Stimulated activated CD8-positive, alpha-beta memory T cell treated with anti-CD3 and anti-CD28 coated beads, Interleukin-7, amount 100 ng/mL, for 4 hours (primary cell): ENCODE results near the gene CAPN5.
"Not testable (repeated sequence)": the region's sequence is repeated elsewhere in the genome, so short reads cannot be mapped to it uniquely, and the experiment has no call there.

Source experiments
- DNase-seq, 2 donors: peaks; one replicate each; pipeline ENCODE4 v3.0.0-alpha.2; 2020; ENCODE audit warnings: low read depth in 2 of 2

CAPN5 gene

DNA sequence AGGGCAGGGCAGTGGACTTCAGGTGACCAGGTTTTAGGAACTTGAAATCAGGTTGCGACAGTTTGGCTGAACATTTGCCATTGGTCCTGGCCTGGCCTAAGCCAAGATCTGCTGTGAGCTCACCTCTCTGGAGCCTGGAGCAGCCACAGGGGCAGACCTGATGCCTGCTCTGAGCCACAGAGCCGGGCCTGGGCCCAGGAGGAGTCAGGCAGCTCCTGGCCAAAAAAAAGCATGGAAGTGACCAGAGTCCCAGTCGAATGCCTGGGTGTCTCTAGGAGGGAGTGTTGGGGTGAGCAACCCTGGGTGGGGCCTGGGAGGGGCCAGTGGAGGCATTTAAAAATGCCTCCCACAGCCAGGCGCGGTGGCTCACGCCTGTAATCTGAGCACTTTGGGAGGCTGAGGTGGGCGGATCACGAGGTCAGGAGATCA, 29.8 kb downstream of the CAPN5 start:
- DNase-seq = no peak

DNA sequence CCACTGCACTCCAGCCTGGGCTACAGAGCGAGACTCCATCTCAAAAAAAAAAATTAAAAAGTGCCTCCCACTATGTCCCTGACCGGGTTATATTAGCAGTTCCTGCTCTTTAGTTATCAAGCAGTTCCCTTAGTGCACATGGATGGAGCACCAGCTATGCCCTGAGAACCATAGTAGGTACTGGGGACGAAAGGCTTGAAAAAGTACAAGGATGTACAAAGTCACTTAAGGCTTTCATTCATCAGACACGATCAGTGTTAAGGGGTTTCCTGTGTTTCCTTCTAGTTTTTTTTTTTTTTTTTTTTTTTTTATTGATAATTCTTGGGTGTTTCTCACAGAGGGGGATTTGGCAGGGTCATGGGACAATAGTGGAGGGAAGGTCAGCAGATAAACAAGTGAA, 30.4 kb downstream of the CAPN5 start:
- not testable (repeated sequence) for DNase-seq

DNA sequence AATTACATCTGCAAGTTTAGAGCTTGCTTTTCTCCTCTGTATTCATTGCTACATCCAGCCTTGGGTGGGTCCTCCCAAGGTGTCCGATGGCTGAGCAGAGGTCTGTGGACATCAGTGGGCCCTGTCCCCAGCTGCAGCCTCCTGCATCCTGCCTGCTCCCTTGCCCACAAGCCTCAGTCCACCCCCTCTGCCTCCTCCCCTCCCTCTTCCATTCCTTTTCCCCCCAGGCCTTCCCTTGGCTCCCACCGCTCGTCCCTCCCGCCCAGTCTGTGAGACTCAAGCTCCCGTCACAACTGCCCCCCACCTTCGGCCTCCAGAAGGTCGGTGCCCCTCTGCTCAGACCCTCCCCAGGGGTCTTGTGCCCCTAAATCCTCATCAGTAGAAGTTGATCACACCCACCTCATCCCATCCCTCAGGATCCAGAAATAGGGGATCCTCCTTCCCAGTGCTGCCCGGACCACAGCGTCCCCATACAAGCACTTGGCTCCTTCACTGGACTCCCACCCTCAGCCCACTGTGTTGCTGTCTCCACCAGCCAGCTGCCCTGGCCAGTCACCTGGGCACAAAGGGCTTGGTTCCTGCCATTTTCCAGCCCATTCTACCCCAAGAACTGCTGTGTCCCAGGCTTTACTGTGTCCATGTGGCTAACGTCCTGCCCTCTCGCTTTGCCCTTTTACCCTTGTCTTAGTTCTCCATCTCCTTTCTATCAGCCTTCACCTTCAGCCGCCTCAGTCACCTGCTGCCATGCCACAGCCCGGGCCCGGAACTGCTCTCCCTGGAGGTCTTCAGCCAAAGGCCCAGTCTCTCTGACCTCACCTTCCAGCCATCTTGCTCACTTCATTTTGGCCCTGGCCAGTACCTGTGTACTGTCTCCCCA, 33.6 kb downstream of the CAPN5 start:
- no peak for DNase-seq

DNA sequence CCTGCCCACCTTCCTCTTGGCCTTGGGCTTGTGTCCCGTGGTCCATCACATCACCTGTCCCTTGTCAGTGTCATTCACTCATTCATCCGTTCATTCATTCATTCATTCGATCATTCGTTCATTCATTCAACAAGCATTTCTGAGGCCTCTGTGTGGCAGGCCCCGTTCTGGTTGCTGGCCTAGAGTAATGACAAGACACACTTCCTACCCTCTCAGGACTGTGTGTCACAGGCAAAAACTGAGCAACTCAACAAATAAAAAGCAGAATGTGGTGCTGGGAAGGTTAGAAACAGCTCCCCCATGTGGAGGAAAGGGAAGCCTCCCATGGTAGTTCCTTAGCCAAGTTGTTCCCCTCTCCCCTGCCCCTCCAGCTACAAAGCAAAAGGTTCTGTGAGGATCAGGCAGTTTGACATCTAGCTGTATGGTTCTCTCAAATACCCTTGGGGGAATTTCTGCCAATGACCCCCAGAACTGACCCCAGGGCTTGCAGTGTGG, 34.3 kb downstream of the CAPN5 start:
- no peak for DNase-seq

DNA sequence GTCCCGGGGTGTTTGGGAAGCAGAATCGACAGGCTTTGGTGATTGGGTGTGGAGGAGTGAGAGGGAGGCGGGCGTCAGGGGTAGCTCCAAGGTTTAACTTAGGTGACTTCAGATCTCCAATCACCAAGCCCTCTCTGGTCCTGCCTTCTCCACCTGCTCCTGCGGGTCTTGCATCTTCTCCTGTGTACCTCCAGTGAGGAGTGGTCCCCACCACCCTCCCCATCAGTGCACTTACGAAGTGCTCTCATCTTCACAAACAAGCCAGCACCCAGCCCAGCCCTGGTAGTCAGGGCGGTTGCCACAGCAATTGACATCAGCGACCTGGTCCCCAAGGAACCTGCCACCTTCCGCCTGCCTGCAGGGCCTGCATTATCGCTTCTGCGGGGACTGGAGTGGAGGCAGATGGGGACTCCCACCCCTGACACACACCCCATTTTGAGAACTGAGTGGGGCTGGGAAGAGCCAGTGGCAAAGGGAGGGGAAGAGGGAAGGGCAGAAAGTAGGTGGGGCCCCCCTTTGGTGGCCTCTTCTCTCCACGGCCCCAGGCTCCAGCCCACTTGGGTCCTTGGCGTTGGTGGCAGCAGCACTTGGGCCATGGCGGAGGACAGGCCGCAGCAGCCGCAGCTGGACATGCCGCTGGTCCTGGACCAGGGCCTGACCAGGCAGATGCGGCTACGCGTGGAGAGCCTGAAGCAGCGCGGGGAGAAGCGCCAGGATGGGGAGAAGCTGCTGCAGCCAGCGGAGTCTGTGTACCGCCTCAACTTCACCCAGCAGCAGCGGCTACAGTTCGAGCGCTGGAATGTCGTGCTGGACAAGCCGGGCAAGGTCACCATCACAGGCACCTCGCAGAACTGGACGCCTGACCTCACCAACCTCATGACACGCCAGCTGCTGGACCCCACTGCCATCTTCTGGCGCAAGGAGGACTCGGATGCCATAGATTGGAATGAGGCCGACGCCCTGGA, 35.8 kb downstream of the CAPN5 start, which contains the start of gene OMP:
OMP (plus strand) TSS at position 595 of the 965 bp plus-strand sequence; CDS start at position 595, 0 bp downstream.
- no peak for DNase-seq

DNA sequence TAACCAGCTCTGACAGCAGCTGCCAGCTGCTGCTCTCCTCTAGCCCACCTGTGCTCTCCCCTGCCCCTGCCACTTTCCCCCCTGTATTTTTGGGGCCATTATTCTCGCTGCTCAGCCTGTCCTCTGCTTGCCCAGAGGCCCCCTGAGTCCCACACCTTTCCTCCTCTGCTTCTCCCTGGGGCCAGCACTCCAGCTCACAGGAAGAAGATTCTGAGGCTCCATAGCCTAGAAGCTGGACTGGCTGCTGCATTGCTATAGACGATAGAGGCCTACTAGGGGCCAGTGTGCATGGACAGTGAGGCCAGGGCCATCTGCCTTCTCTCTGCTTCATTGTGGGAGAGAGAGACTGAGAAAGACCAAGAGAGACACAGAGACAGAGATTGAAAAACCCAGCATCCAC, 36.5 kb downstream of the CAPN5 start:
- no peak for DNase-seq

DNA sequence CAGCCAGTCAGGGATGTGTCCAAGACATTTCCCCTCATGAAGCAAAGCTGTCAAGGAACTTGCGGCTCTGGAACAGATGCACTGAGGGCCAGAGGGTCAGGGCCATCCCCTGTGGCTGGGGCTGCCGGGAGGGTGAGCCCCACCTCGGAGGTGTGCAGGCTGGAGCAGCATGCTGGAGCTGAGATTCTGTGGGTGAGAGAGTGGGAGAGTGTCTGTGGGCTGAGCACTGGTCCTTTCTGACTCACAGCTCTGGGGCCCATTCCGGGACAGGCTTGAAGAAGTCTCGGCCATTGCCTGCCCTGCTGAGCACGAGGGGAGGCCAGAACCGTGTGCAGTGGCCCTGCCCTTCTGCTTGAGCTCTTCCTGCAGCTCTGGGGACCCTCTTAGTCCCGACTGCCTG, 38.0 kb downstream of the CAPN5 start:
- DNase-seq = no peak

DNA sequence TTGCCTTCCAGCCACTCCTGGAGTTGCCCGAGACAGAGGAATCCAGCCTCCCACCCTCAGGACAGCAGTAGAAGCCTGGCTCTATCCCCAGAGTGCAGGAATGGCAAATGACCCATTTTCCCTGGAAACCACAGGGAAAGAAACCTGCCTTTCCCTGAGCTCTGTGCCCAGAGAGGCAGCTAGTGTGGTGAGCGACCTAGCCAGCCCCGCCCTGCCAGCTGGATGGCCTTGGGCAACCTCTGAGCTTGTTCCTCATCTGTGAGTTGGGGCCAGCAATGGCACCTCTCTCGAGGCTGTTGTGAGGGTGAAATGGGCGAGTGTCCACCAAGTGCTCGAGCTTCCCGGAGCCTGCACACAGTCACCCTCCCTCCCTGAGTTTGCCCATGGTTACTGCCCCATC, 39.5 kb downstream of the CAPN5 start:
- no peak for DNase-seq

DNA sequence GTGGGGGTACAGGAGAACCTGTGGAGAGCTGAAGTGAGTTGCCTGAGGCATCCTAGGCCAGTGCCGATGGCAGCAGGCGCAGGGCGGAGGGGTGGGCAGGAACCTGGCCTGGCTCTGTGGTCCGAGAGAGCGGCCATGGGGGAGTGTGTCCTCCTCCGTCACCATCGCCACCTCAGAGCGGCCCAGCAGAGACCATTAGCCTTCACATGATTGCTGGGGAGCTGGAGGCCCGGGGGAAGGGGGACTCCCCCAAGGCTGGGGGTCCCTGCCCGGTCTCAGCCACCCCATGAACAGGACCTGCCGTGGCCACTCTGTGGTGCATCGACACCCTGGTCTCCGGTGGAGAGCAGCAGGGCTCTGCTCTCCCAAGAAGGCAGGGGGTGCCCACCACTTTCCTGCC, 40.0 kb downstream of the CAPN5 start:
- no peak for DNase-seq

DNA sequence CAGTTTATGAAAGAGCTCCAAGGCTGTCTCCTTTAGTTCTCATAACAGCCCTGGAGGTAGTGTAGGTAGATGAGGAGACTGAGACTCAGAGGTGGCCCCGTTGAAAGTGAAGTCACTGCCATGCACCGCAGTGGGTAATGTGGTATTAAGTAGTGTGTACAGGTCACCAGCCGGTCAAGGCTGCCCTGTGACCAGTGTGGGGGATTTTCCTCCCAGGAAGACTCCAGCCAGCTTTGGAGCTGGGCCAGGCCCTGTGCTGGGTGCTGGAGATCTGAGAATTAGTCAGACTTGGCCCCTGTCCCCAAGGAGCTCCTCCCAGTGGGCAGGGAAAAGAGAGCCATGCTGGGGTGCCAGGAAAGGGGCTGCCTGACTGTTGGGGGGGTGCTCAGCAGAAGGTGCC, 41.2 kb downstream of the CAPN5 start:
- no peak for DNase-seq

DNA sequence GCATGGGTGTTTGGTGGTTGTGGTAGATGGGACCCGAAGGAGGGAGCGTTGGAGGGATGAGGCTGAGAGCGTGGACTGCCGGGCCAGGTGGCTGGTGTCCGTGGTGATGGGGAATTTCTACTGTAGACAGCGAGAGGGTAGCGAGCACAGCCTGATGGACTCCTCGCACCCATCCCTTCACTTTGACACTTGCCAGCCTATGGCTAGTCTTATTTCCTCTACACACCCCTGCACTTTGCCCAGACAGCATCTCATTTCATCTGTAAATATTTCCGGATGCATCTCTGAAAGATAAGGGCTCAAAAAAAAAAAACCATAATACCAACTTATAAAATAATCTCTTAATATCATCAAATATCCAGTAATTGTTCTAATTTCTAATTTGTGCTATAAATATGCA, 41.7 kb downstream of the CAPN5 start:
- DNase-seq = no peak

DNA sequence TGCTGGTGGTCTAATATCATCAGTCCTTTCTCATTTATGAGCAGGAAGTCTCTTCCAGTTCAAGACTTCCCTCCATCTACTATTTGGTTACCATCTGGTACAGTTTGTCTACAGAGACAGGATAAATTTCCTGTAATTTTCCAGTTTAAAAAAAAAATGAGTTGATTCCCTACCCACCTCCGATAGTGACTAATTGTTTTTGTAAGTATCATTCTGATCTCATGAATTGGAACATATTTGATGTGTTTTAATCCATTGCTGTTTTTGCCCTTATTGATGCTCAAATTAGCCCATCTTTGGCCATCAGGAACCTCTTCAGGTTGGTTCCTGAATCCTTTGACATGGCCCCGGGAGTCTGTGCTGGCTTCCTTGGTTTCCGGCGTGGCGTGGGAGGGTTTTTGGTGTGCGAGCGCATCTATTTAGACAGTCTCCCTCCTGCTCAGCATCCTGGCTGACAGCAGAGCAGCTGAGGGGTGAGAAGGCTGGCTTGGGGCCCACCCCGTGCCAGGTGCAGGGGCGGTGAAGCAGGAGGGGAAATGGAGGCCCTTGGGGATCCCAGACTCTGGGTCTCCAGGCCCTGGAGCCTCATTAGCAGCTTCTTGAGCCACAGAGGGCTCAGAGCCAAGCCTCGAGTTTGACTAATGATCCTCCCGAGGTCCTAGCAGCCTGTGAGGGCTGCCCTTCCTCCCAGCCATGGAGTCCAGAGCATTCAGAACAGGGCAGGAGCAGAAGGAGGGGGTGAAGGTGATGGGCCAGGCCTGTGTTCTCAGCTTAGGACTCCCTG, 42.7 kb downstream of the CAPN5 start:
- DNase-seq = no peak

DNA sequence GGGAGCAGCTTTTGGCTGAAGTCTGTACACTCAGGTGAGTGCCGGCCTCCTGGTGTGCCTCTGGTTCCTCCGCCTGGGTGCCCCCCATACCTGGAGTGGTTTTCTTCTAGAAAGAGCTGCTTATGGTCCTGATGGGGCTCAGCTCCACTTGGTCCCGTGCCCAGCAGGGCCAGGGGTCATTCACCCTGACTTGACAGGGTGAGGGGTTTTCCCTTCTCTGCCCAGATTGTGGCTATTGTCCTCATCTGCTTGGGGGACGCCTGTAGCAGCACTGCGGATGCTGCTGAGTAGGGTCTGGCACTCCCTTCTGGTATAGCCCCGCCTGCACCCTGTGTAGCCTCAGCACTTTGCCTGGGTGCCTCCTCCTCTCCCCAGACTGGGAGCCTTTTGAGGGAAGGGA, 44.1 kb downstream of the CAPN5 start:
- no peak for DNase-seq

DNA sequence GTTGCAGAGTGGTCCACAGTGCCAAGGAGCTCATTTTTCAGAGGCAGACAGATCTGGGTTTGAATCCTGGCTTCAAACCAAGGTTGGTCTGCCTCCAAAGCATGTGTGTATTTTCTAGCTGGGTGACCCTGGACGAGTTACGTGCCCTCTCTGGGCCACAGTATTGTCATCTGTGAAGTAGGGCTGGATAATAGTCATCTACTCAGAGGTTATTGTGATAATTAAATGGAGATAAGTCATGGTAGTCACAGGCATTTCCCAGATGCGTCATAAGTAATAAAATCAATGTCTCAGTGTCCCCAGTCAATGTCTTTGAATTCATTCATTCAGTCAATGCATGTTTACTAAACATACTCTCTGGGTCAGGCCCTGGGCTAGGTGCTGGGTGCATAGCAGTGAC, 44.5 kb downstream of the CAPN5 start:
- no peak for DNase-seq

DNA sequence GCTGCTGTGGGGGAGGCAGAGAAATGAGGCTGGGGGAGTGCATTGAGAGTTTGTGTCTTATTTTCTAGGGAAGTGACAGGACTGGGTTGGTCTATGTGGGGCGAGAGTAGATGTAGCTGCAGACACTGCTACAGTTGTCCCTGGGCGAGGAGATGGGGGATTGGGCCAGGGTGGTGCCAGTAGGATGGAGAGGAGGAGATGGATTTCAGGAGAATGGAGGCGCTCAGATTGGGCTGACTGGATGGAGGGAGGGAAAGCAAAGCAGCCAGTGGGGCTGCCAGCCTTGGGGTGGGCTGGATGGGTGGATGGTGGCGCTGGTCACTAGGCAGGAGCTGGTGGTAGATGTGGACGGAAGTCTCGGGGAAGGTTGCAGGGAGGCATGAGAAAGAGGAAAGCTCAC, 45.2 kb downstream of the CAPN5 start:
- no peak for DNase-seq

DNA sequence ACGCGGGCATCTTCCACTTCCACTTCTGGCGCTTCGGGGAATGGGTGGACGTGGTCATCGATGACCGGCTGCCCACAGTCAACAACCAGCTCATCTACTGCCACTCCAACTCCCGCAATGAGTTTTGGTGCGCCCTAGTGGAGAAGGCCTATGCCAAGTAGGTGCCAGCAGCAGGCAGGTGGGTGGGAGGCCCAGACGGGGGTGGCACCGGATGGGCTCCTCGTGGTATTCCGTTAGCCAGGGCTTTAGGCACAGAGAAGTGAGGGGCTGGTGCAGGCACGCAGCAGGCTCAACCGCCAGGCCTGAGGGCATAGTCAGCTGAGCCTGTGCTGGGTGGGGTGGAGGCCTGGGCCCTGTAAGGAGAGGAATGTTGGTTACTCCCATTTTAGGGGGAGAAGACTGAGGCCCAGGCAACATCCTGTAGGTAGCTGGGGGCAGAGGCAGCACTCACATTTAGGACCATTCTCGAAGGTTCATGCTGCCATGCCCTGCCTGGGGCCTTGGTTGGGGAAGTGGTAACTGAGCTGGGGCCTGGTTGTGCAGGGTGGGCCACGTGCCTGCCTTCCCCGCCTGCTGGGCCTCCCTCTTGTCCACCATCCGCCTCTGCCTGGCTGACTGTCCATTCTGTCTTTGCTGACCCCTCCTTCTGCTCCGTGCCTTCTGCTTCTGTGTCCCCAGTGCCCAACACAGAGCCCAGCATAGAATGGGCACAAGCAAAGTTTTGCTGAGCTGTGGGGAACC, 46.0 kb downstream of the CAPN5 start:
- no peak for DNase-seq

DNA sequence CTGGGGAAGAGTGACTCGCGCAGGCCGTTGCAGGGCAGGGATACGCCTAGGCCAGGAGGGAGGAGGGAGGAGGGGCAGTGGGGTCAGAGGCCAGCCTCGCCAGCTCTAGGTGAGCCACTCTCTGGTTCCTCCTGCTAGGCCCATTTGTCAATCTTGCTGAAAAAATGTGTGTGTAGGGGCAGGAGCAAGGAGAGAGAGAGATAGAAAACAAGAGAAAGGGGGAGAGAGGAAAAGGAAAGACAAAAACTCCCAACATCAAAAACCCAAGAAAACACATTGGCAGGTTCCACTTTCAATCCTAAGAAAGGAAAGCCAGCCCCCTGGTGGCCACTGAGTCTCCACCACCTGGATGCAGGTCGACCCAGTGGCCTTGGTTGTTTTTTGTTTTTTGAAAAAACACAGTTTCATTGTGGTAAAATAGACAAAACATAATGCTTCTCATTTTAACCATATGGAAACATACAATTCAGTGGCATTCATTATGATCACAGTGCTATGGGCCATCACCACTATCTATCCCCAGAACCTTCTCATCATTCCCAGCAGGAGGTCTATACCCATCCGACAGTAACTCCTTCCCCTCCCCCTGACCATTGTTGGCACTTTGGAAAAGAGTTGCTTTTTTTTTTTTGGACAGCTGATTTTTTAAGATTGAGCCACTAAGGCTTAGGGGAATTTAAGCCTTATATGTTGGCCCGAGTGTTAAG, 46.8 kb downstream of the CAPN5 start:
- DNase-seq = no peak

DNA sequence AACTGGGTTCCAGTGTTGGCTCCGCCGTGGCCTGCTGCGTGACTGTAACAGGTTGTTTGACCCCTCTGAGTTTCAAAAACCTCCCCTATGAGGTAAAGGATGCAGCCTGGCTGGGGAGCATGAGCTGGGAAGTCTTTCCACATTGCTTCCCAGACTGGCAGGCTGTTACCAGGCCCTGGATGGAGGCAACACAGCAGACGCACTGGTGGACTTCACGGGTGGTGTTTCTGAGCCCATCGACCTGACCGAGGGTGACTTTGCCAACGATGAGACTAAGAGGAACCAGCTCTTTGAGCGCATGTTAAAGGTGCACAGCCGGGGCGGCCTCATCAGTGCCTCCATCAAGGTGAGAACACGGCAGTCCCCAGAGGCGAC, 47.3 kb downstream of the CAPN5 start:
- no peak for DNase-seq

DNA sequence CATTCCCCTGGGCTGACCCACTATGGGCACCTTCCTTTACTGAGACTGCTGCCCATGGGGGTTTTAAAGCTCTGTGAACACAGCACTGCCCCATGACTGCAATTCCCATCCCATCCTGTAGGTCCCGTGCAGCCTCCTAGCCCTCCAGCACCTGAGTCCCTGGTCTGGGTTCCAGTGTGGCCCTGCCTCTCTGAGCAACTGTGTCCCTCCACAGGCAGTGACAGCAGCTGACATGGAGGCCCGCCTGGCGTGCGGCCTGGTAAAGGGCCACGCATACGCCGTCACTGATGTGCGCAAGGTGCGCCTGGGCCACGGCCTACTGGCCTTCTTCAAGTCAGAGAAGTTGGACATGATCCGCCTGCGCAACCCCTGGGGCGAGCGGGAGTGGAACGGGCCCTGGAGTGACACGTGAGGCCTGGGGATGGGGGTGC, 48.4 kb downstream of the CAPN5 start:
- DNase-seq = no peak

DNA sequence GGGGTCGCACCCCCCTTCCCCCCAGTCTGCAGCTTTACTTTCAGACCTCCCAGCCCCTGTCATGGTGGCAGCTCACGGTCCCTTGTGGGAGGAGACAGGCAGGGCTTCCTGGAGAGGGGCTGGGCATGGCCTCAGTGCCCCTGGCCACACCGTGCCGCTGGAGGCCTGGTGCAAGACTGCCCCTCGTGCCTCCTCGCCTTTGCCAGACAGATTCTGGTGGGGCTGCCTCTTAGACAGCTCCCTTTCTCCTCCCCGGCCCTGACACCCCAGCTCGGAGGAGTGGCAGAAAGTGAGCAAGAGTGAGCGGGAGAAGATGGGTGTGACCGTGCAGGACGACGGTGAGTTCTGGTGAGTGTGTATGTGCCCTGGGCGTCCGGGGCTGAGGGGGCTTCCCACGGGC, 49.2 kb downstream of the CAPN5 start:
- no peak for DNase-seq
